Measurements from ENCODE around the gene TTYH2.

- no peak for TF ChIP-seq CTCF (IDR thresholded peaks at IDR 0.05)
- no peak for TF ChIP-seq POLR2A (IDR thresholded peaks at IDR 0.05)
- TF ChIP-seq POLR2AphosphoS5 (IDR thresholded peaks at IDR 0.05): no peak
These were observed 31.9 kb downstream of the TTYH2 start for GRCh38 chr17:74245145-74245831.

All from breast epithelium (tissue), 3 donors.